HEK293 (cell line): Measurements from ENCODE around the gene PAM.

Experiments used
- CTCF ChIA-PET: fragments of 350-600 bp; formaldehyde crosslinking; extraction: SDS; loops from one replicate; lab custom pipeline; 2021; ENCODE audit warnings: antibody characterized with exemption; lab: Yijun Ruan, JAX
- POLR2A ChIA-PET: fragments of 300-600 bp; formaldehyde crosslinking; extraction: SDS; loops from one replicate; lab custom pipeline; 2020; ENCODE audit warnings: antibody characterized with exemption, inconsistent platforms; lab: Yijun Ruan, JAX
- H3K27ac ChIP-seq: fragments of 200-500 bp; sonication (Bioruptor generic); 2 replicates; pipeline ENCODE4 v1.5.1; 2014; ENCODE audit warnings: low read depth, low read length, control low read depth, inconsistent platforms; ENCODE audit errors: extremely low read depth
- H3K36me3 ChIP-seq, 2 experiments: fragments of 200-500 bp in 1 of 2; sonication (Bioruptor generic) in 1 of 2; 1 replicate in 1 of 2; 2 replicates in 1 of 2; pipeline ENCODE4 v1.5.1; 2014 to 2017; ENCODE audit warnings: inconsistent platforms in 2 of 2, low read length in 2 of 2; ENCODE audit not compliant: control insufficient read depth in 2 of 2, insufficient read depth in 1 of 2
- H3K4me1 ChIP-seq: fragments of 200-500 bp; sonication (Bioruptor generic); 2 replicates; pipeline ENCODE4 v1.5.1; 2014; ENCODE audit warnings: mild to moderate bottlenecking, low read length, inconsistent platforms; ENCODE audit not compliant: control insufficient read depth, insufficient read depth
- H3K4me3 ChIP-seq: 2 replicates; pipeline ENCODE4 v1.5.1; 2011; ENCODE audit warnings: low read depth, mild to moderate bottlenecking, control low read depth, low read length, moderate library complexity
- H3K9me3 ChIP-seq: fragments of 200-500 bp; sonication (Bioruptor generic); 2 replicates; pipeline ENCODE4 v1.5.1; 2014; ENCODE audit warnings: low read depth, low read length, inconsistent platforms; ENCODE audit not compliant: control insufficient read depth, insufficient read depth
- FEZF1 ChIP-seq: fragments of 450-650 bp; formaldehyde crosslinking; IDR thresholded peaks from 2 replicates; pipeline ENCODE4 v1.5.1; 2016; ENCODE audit warnings: missing biosample characterization, missing genetic modification characterization
- GFI1B ChIP-seq: fragments of 450-650 bp; formaldehyde crosslinking; IDR thresholded peaks from 2 replicates; pipeline ENCODE4 v1.5.1; 2016; ENCODE audit warnings: missing biosample characterization, missing genetic modification characterization
- GLIS2 ChIP-seq: fragments of 450-650 bp; formaldehyde crosslinking; IDR thresholded peaks from 2 replicates; pipeline ENCODE4 v1.5.1; 2016; ENCODE audit warnings: missing biosample characterization, missing genetic modification characterization
- MZF1 ChIP-seq: fragments of 450-650 bp; formaldehyde crosslinking; IDR thresholded peaks from 2 replicates; pipeline ENCODE4 v1.5.1; 2017; ENCODE audit warnings: missing biosample characterization, missing genetic modification characterization, borderline replicate concordance
- SCRT2 ChIP-seq: fragments of 450-650 bp; formaldehyde crosslinking; IDR thresholded peaks from 2 replicates; pipeline ENCODE4 v1.5.1; 2016; ENCODE audit warnings: missing biosample characterization, missing genetic modification characterization
- TRIM28 ChIP-seq: IDR thresholded peaks from 2 replicates; pipeline ENCODE4 v1.6.1; 2011; ENCODE audit warnings: low read length, control low read depth, borderline replicate concordance
- ZBTB8A ChIP-seq: fragments of 450-650 bp; formaldehyde crosslinking; IDR thresholded peaks from 2 replicates; pipeline ENCODE4 v1.5.1; 2016; ENCODE audit warnings: missing biosample characterization, missing genetic modification characterization
- ZNF10 ChIP-seq: fragments of 450-650 bp; formaldehyde crosslinking; IDR thresholded peaks from 2 replicates; pipeline ENCODE4 v1.5.1; 2017; ENCODE audit warnings: missing biosample characterization, missing genetic modification characterization
- ZNF133 ChIP-seq: fragments of 450-650 bp; formaldehyde crosslinking; IDR thresholded peaks from 2 replicates; pipeline ENCODE4 v1.5.1; 2016; ENCODE audit warnings: missing biosample characterization, missing genetic modification characterization
- ZNF214 ChIP-seq: fragments of 450-650 bp; formaldehyde crosslinking; IDR thresholded peaks from 2 replicates; pipeline ENCODE4 v1.5.1; 2017; ENCODE audit warnings: missing biosample characterization, mild to moderate bottlenecking, missing genetic modification characterization, borderline replicate concordance
- ZNF23 ChIP-seq: fragments of 450-650 bp; formaldehyde crosslinking; IDR thresholded peaks from 2 replicates; pipeline ENCODE4 v1.5.1; 2016; ENCODE audit warnings: missing biosample characterization, missing genetic modification characterization, borderline replicate concordance
- ZNF391 ChIP-seq: fragments of 450-650 bp; formaldehyde crosslinking; IDR thresholded peaks from 2 replicates; pipeline ENCODE4 v1.5.1; 2016; ENCODE audit warnings: low read depth, missing biosample characterization, missing genetic modification characterization, borderline replicate concordance
- ZNF394 ChIP-seq: fragments of 450-650 bp; formaldehyde crosslinking; IDR thresholded peaks from 2 replicates; pipeline ENCODE4 v1.5.1; 2016; ENCODE audit warnings: missing biosample characterization, missing genetic modification characterization, mild to moderate bottlenecking, moderate library complexity, borderline replicate concordance
- ZNF558 ChIP-seq: fragments of 450-650 bp; formaldehyde crosslinking; IDR thresholded peaks from 2 replicates; pipeline ENCODE4 v1.5.1; 2016; ENCODE audit warnings: missing biosample characterization, missing genetic modification characterization
- ZNF654 ChIP-seq: fragments of 450-650 bp; formaldehyde crosslinking; IDR thresholded peaks from 2 replicates; pipeline ENCODE4 v1.5.1; 2016; ENCODE audit warnings: low read depth, missing biosample characterization, missing genetic modification characterization
- ZNF660 ChIP-seq: fragments of 450-650 bp; IDR thresholded peaks from 2 replicates; pipeline ENCODE4 v1.5.1; 2018; ENCODE audit warnings: missing biosample characterization, mild to moderate bottlenecking, missing genetic modification characterization
- ZNF664 ChIP-seq: fragments of 450-650 bp; formaldehyde crosslinking; IDR thresholded peaks from 2 replicates; pipeline ENCODE4 v1.5.1; 2016; ENCODE audit warnings: missing biosample characterization, missing genetic modification characterization
- ZNF704 ChIP-seq: fragments of 450-650 bp; formaldehyde crosslinking; IDR thresholded peaks from 2 replicates; pipeline ENCODE4 v1.5.1; 2016; ENCODE audit warnings: missing biosample characterization, missing genetic modification characterization
- ZNF791 ChIP-seq: fragments of 450-650 bp; formaldehyde crosslinking; IDR thresholded peaks from 2 replicates; pipeline ENCODE4 v1.5.1; 2016; ENCODE audit warnings: missing biosample characterization, missing genetic modification characterization
- ZNF830 ChIP-seq: fragments of 450-650 bp; IDR thresholded peaks from 2 replicates; pipeline ENCODE4 v1.5.0; 2018; ENCODE audit warnings: missing biosample characterization, missing genetic modification characterization, low read depth, mild to moderate bottlenecking, moderate library complexity
- ZSCAN4 ChIP-seq: fragments of 450-650 bp; formaldehyde crosslinking; IDR thresholded peaks from 2 replicates; pipeline ENCODE4 v1.5.1; 2017; ENCODE audit warnings: missing biosample characterization, missing genetic modification characterization
- TF ChIP-seq, protein P1 (sequence below): fragments of 450-650 bp; formaldehyde crosslinking; IDR thresholded peaks from 2 replicates; pipeline ENCODE4 v1.5.1; 2017; ENCODE audit warnings: missing biosample characterization, missing genetic modification characterization
- TF ChIP-seq, protein P2 (sequence below): fragments of 450-650 bp; formaldehyde crosslinking; IDR thresholded peaks from 2 replicates; pipeline ENCODE4 v1.5.1; 2016; ENCODE audit warnings: missing biosample characterization, missing genetic modification characterization

PAM gene

DNA sequence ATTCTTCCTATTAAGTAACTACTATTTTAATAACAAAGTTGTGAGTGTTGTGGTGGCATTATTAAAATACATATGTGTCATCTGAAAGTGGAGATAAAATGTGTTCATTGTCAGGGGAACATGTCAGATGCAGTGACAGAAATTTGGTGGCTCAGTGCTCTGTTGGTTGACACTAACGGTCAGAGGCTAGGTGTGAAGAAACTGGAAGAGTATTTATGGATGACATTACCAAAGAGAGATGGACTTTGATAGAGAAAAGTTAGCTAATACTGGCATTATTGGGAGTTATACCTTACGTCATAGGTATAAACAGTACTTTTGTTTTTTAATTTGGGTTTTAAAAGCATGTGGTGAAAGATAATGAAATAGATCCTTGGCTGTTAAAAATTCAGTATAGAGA lies 33.7 kb downstream of the PAM start (continued):
- no peak for TF ChIP-seq ZNF704
- TF ChIP-seq ZNF214 (tag by site-specific recombination): no peak
- TF ChIP-seq ZNF391 (tag by site-specific recombination): no peak
- no peak for TF ChIP-seq ZNF558 (tag by site-specific recombination)

DNA sequence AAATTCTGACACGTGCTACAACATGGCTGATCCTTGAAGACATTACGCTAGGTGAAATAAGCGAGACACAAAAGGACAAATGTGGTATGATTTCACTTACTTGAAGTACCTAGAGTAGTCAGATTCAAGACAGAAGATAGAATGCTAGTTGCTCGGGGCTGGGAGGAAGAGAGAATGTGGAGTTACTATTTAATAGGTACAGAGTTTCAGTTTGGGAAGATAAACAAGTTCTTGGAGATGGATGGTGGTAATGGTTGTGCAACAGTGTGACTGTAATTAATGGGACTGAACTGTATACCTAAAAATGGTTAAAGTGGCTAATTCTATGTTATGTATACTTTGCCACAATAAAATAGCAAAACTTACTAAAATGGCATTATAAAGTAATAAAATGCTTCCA lies 34.4 kb downstream of the PAM start:
- POLR2A ChIA-PET: no interaction called here
- CTCF ChIA-PET: interaction anchor here (1.3 kb wide), 1 partner anchor 9 kb away, joined by 6 read pairs; no protein-coding TSS in a partner anchor
- peaks cover 10% of the 10 kb centered on the region for H3K4me1 ChIP-seq
- no peak overlapping the region for H3K4me3 ChIP-seq
- TF ChIP-seq SCRT2 (tag by site-specific recombination) (0 out of 2 replicates have a peak, but pooled peaks have one; percentile 13), ZSCAN4 (tag by site-specific recombination) (no peak), TRIM28 (no peak)
- no peaks in the 10 kb centered on the region for H3K9me3 ChIP-seq
- no peaks in the 10 kb centered on the region for H3K36me3 ChIP-seq
- no peak overlapping the region for H3K27ac ChIP-seq

GRCh38 chr5:102790748-102791147 lies 35.6 kb downstream of the PAM start:
- Histone ChIP-seq H3K4me3 (no peak overlapping the region), H3K27ac (no peak overlapping the region), H3K36me3 (no peaks in the 10 kb centered on the region), H3K9me3 (no peaks in the 10 kb centered on the region), H3K4me1 (peaks cover 14% of the 10 kb centered on the region)
- TF ChIP-seq GLIS2 (no peak), ZNF791 (tag by site-specific recombination) (no peak), FEZF1 (0 out of 2 replicates have a peak, but pooled peaks have one; percentile 30), ZNF664 (peak; percentile 21; the same call in 1 of the 2 replicates)
- TF ChIP-seq, protein P1, sequence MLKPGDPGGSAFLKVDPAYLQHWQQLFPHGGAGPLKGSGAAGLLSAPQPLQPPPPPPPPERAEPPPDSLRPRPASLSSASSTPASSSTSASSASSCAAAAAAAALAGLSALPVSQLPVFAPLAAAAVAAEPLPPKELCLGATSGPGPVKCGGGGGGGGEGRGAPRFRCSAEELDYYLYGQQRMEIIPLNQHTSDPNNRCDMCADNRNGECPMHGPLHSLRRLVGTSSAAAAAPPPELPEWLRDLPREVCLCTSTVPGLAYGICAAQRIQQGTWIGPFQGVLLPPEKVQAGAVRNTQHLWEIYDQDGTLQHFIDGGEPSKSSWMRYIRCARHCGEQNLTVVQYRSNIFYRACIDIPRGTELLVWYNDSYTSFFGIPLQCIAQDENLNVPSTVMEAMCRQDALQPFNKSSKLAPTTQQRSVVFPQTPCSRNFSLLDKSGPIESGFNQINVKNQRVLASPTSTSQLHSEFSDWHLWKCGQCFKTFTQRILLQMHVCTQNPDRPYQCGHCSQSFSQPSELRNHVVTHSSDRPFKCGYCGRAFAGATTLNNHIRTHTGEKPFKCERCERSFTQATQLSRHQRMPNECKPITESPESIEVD: peak; percentile 64
- ChIA-PET CTCF (interaction anchor here (0.7 to 1.5 kb wide), 5 partner anchors 9 to 119 kb away, joined by 3 to 6 read pairs (median 3); no protein-coding TSS in a partner anchor), POLR2A (no interaction called here)

DNA sequence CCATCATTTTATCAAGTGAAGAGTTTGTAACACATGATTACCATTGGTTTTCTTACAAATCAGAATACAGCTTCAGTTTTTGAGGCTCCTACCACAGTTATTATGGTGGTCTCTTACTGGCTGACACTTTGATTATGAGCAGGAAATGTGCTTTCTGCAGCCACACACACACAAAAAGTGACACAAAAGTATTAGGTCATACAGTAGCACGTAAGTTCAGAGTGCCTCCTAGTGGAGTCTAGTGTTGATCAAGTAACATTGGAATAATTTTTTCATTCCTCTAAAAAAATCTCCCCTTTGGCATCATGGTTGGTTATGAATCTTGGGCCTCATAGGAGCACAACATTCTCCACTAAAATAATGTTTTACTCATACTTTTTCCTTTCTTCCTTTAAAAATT lies 37.6 kb downstream of the PAM start:
- TF ChIP-seq ZNF394 (tag by site-specific recombination) (no peak), ZBTB8A (tag by site-specific recombination) (no peak), ZNF660 (tag by site-specific recombination) (0 out of 2 replicates have a peak, but pooled peaks have one; percentile 44), ZNF830 (tag by site-specific recombination) (no peak), ZNF654 (tag by site-specific recombination) (peak; percentile 33), ZNF23 (no peak), ZNF10 (no peak), MZF1 (peak; percentile 25; the same call in 1 of the 2 replicates), ZNF133 (tag by site-specific recombination) (no peak), GFI1B (tag by site-specific recombination) (no peak)
- TF ChIP-seq, protein P2, sequence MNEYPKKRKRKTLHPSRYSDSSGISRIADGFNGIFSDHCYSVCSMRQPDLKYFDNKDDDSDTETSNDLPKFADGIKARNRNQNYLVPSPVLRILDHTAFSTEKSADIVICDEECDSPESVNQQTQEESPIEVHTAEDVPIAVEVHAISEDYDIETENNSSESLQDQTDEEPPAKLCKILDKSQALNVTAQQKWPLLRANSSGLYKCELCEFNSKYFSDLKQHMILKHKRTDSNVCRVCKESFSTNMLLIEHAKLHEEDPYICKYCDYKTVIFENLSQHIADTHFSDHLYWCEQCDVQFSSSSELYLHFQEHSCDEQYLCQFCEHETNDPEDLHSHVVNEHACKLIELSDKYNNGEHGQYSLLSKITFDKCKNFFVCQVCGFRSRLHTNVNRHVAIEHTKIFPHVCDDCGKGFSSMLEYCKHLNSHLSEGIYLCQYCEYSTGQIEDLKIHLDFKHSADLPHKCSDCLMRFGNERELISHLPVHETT (tag by site-specific recombination): no peak
- Histone ChIP-seq H3K27ac (no peak overlapping the region), H3K36me3 (no peaks in the 10 kb centered on the region), H3K9me3 (no peaks in the 10 kb centered on the region), H3K4me3 (no peak overlapping the region), H3K4me1 (peaks cover 28% of the 10 kb centered on the region)
- ChIA-PET POLR2A (no interaction called here), CTCF (interaction anchor here (0.7 to 1.4 kb wide), 5 partner anchors 11 to 209 kb away, joined by 3 to 4 read pairs (median 4); no protein-coding TSS in a partner anchor)
